Mononuclear cell (primary cell): ENCODE measurements around the gene MAD1L1. TPM values are rescaled to one million over a fixed set of nuclear protein-coding genes. Genes with fewer than 3 reads are reported as not detected.

ENCODE experiments used
- H3K27me3 ChIP-seq: 2 replicates; pipeline ENCODE4 v1.6.0; 2011; ENCODE audit warnings: low read length, control low read depth; ENCODE audit not compliant: insufficient read depth
- H3K4me1 ChIP-seq: 2 replicates; pipeline ENCODE4 v1.5.1; 2011; ENCODE audit warnings: mild to moderate bottlenecking, low read length, control low read depth; ENCODE audit not compliant: insufficient read depth
- H3K4me3 ChIP-seq: 2 replicates; pipeline ENCODE4 v1.5.1; 2011; ENCODE audit warnings: mild to moderate bottlenecking, low read length, moderate library complexity
- H3K9me3 ChIP-seq: 2 replicates; pipeline ENCODE4 v1.5.1; 2011; ENCODE audit warnings: low read depth, mild to moderate bottlenecking, control low read depth, low read length
- total RNA-seq: library from RNA; depleted of rRNA; stranded (reverse); fragments of >200 nt; gene quantifications from one replicate; pipeline ENCODE4 v1.2.3, GENCODE V29; 2012

Gene MAD1L1
- total RNA-seq, 1 donor, result 74.2 TPM

DNA sequence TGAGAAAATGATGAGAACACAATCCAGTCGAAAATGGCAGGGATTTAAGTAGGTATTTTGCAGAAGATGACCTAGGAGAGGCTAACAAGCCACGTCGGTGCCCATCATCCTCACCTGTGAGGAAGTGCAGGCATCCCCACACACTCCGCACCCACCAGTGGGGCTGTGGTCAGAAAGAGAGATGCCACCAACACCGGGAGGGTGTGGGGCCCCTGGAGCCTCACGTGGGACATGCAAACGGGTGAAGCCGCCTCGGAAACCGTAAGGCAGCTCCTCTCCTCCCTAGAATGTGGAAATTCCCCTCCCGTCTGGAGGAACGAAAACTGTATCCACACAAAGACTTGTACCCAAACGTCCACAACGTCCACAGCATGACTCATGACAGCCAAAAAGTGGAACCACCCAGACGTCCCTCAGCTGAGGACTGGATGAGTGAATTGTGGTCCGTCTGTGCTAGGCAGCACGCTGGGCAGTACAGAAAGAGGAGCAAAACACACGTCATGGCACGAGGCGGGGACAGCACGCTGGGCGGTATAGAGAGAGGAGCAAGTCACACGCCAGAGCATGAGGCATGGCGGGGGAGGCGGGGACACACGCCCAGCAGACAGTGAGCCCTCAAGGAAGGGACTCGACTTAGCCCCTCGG lies 316.7 kb downstream of the MAD1L1 start:
- no peaks in the 10 kb centered on the region for H3K9me3 ChIP-seq
- H3K4me3 ChIP-seq, result no peak overlapping the region
- no peaks in the 10 kb centered on the region for H3K27me3 ChIP-seq
- H3K4me1 ChIP-seq, result peaks cover 42% of the 10 kb centered on the region

- H3K27me3 ChIP-seq, result no peaks in the 10 kb centered on the region
- H3K4me3 ChIP-seq, result no peak overlapping the region
- peaks cover 34% of the 10 kb centered on the region for H3K4me1 ChIP-seq
- no peaks in the 10 kb centered on the region for H3K9me3 ChIP-seq
Measured at GRCh38 chr7:1915326-1915725, 317.4 kb downstream of the MAD1L1 start.

DNA sequence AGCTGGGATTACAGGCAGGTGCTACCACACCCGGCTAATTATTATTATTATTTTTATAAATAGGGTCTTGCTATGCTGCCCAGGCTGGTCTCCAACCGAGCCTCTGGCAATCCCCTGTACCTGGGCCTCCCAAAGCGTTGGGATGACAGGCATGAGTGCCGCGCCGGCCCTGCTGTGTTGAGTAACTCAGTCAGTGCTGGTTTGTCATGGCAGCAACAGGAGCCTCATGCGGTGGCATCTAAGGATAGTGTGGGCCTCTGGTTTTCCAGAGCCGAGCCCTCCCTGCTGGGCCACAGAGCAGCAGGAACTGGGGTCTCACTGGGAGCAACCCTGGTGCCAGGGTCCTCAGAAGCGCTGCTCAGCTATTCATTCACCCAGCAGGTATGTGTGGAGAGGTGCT lies 318.0 kb downstream of the MAD1L1 start:
- H3K9me3 ChIP-seq, result no peaks in the 10 kb centered on the region
- H3K27me3 ChIP-seq, result no peaks in the 10 kb centered on the region
- peaks cover 28% of the 10 kb centered on the region for H3K4me1 ChIP-seq
- H3K4me3 ChIP-seq, result no peak overlapping the region

- H3K9me3 ChIP-seq, result no peaks in the 10 kb centered on the region
- no peaks in the 10 kb centered on the region for H3K27me3 ChIP-seq
- H3K4me1 ChIP-seq, result peaks cover 24% of the 10 kb centered on the region
- no peak overlapping the region for H3K4me3 ChIP-seq
Measured at GRCh38 chr7:1914321-1914720, 318.4 kb downstream of the MAD1L1 start.

DNA sequence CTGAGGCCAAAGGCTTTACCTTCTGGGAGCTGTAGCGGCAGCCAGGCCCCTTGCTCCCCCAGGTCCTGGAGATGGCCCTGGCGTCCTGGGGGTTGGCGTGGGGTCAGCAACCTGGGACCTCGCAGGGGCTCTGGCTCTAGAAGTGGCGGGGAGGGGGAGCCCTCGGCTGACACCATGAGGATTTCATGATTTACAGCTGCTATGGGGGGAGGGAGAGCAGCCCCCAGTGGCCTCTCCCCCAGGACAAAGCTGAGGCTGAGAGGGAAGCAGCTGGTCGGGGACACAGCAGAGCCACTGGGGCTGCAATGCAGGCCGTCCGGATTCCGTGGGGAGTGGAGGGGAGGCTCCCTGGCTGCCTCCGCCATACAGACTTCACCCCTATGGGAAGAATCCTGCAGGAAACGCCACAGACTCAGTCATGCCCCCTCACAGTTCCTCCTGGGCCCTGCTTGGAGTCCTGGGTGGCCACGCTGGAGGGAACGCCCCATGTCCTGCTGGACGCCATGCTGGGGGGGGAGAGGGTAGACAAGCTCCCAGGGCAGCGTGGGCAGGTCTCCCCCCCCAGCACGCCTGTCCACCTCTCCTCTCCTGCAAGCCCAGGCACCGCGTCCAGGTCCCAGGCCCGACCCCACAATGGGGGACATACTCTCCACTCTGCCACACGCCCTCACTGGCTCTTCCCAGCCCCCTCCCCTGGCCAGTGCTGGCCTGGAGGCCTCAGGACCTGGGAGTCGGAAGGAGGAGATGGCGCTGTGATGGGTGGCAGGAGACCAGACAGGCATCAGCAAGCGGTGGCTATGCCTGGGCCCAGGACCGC lies 319.1 kb downstream of the MAD1L1 start:
- H3K9me3 ChIP-seq, result no peaks in the 10 kb centered on the region
- no peak overlapping the region for H3K4me3 ChIP-seq
- no peaks in the 10 kb centered on the region for H3K27me3 ChIP-seq
- H3K4me1 ChIP-seq, result peaks cover 19% of the 10 kb centered on the region

- H3K9me3 ChIP-seq, result no peaks in the 10 kb centered on the region
- H3K4me1 ChIP-seq, result peaks cover 15% of the 10 kb centered on the region
- H3K27me3 ChIP-seq, result no peaks in the 10 kb centered on the region
- H3K4me3 ChIP-seq, result no peak overlapping the region
Measured at GRCh38 chr7:1912593-1913465, 319.9 kb downstream of the MAD1L1 start.

GRCh38 chr7:1911571-1911970 lies 321.2 kb downstream of the MAD1L1 start:
- Histone ChIP-seq H3K9me3 (no peaks in the 10 kb centered on the region), H3K4me3 (no peak overlapping the region), H3K27me3 (no peaks in the 10 kb centered on the region)

DNA sequence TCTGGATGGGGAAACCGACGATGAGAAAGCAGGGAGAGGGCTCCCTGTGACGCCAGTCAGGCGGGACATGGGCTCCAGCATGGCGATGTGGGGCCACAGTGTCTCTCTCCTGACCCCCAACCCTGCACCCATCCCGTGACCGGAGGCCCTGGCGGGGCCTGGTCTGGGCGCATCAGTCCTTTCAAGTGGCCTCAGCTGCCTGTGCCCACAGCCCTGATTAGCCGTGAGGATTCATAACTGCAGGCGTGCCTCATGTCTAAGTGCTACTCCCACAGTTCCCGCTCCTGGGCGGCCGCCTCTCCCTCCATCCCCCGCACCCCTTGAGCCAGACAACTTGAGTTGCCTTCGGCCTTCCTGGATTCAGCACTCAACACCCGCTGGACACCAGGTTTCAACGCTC lies 321.9 kb downstream of the MAD1L1 start:
- no peak overlapping the region for H3K4me3 ChIP-seq
- H3K4me1 ChIP-seq, result no peaks in the 10 kb centered on the region
- no peaks in the 10 kb centered on the region for H3K27me3 ChIP-seq
- H3K9me3 ChIP-seq, result no peaks in the 10 kb centered on the region

More at GRCh38 chr7:1911571-1911970, 321.2 kb downstream of the MAD1L1 start:
- peaks cover 4% of the 10 kb centered on the region for H3K4me1 ChIP-seq

GRCh38 chr7:1910081-1910685 lies 322.6 kb downstream of the MAD1L1 start:
- Histone ChIP-seq H3K27me3 (no peaks in the 10 kb centered on the region), H3K4me3 (no peak overlapping the region), H3K4me1 (no peaks in the 10 kb centered on the region), H3K9me3 (no peaks in the 10 kb centered on the region)

GRCh38 chr7:1909476-1909875 lies 323.3 kb downstream of the MAD1L1 start:
- H3K4me1 ChIP-seq, result no peaks in the 10 kb centered on the region
- no peaks in the 10 kb centered on the region for H3K27me3 ChIP-seq
- no peak overlapping the region for H3K4me3 ChIP-seq
- no peaks in the 10 kb centered on the region for H3K9me3 ChIP-seq

- Histone ChIP-seq H3K27me3 (no peaks in the 10 kb centered on the region), H3K9me3 (no peaks in the 10 kb centered on the region), H3K4me1 (no peaks in the 10 kb centered on the region), H3K4me3 (no peak overlapping the region)
Measured at GRCh38 chr7:1908823-1909420, 323.8 kb downstream of the MAD1L1 start.

DNA sequence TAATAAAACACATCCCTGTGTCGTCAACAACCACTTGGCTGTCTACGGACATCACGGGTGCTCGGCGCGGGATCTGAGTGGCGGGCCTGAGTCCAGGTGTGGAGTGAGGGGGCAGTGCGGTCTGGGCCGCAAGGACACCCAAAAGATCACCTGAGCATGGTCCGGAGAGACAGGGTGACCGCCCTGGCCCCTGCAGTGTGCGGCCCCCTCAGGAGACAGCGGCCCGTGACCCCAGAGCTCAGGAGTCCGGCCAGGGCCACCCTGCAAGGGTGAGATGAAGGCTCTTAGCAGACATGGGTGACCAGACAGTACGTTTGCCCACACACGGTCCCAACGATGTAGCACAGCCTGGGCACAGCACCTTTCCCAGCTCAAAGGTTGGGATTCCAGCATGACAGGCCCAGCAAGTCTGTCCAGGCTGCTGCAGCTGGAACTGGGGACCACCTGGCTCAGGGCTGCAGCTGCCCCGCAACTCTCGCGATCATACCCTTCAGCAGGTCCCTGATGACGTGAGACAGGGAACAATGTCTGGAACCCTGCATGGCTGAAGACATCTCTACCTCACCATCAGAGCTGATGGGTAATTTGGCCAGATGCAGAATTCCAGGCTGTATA lies 324.9 kb downstream of the MAD1L1 start:
- H3K9me3 ChIP-seq, result no peaks in the 10 kb centered on the region
- no peak overlapping the region for H3K4me3 ChIP-seq
- H3K27me3 ChIP-seq, result no peaks in the 10 kb centered on the region
- H3K4me1 ChIP-seq, result no peaks in the 10 kb centered on the region

- H3K27me3 ChIP-seq, result no peaks in the 10 kb centered on the region
- no peak overlapping the region for H3K4me3 ChIP-seq
- H3K9me3 ChIP-seq, result no peaks in the 10 kb centered on the region
- H3K4me1 ChIP-seq, result no peaks in the 10 kb centered on the region
Measured at GRCh38 chr7:1906988-1907745, 325.6 kb downstream of the MAD1L1 start.
